HG03045 (cell line): ENCODE measurements around the gene CBFA2T3.
"Not testable (repeated sequence)": the region's sequence is repeated elsewhere in the genome, so short reads cannot be mapped to it uniquely, and the experiment has no call there.

Experiments used
- ATAC-seq: cut with Tn5 transposase; IDR thresholded peaks from one replicate; pipeline ENCODE4 v1.9.1; 2021; ENCODE audit warnings: mild to moderate bottlenecking, moderate library complexity; ENCODE audit not compliant: unreplicated experiment

CBFA2T3 gene

DNA sequence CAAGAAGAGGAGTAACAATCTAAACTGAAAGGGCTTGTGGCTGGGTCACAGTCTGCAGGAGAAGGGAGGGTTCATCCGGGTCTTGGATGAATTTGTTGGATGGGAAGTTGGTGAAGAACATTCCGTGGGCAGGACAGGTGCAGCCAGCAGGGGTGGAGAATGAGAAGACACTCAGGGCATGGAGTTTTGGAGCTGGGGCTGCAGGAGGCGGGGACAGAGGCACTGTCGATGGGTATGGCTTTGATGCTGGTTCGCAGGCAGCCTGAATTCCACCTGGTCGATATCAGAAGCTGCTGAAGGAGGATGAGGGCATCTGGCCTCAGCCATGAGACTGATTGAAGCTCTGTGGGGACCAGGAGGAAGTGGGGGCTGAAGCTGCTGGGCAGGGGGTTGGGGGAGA is 36.1 kb upstream of the CBFA2T3 start:
- no peak for ATAC-seq

GRCh38 chr16:89012622-89012995 is 35.6 kb upstream of the CBFA2T3 start:
- no peak for ATAC-seq

- no peak for ATAC-seq
Measured at GRCh38 chr16:89011909-89012621, 35.1 kb upstream of the CBFA2T3 start.

- no peak for ATAC-seq
Measured at GRCh38 chr16:89010210-89010925, 33.4 kb upstream of the CBFA2T3 start.

DNA sequence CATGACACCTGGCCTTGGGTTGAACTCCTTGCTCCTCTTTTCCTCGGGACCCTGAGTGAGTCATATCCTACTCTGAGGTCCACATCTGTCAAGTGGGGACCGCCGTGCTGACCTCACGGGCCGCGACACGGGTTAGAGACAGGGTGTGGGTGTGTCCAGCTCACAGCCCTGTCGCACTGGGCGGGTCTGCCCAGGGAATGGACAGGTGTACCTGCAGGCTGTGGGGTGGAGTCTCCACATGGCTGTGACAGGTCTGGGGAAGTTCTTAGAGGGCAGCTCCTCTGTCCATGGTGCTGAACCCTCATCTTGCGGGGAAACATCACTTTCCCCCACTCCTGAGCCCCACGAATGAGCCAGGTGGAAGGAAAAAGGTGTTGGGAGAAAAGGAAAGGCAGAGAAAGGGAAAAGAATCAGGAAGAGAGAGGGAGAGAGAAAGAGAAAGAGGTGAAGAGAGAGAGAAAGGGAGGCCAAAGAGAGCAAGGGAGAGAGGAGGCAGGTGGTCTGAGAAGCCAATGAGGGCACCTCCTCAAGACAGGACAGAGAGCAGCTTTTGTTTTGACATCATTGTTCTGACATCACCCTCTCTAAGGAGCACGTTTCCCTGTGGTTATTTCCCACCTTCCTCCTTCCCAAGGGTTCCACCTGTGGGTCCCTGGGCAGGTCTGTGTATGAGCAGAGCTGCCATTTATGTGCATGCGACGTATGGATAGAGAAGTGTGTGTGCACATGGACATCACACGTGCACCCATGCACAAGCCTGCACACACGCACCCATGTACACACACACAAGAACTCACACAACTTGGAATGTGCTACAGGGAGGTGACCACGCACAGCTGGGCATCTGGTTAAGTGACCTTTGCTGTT is 32.6 kb upstream of the CBFA2T3 start:
- ATAC-seq: no peak

DNA sequence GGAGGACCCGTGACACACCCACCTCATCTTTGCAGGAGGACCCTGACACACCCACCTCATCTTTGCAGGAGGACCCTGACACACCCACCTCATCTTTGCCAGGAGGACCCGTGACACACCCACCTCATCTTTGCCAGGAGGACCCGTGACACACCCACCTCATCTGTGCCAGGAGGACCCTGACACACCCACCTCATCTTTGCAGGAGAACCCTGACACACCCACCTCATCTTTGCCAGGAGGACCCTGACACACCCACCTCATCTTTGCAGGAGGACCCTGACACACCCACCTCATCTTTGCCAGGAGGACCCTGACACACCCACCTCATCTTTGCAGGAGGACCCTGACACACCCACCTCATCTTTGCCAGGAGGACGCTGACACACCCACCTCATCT is 31.8 kb upstream of the CBFA2T3 start:
- not testable (repeated sequence) for ATAC-seq

- no peak for ATAC-seq
Measured at GRCh38 chr16:89007371-89008249, 30.6 kb upstream of the CBFA2T3 start.

GRCh38 chr16:89006036-89006752 is 29.2 kb upstream of the CBFA2T3 start:
- no peak for ATAC-seq

DNA sequence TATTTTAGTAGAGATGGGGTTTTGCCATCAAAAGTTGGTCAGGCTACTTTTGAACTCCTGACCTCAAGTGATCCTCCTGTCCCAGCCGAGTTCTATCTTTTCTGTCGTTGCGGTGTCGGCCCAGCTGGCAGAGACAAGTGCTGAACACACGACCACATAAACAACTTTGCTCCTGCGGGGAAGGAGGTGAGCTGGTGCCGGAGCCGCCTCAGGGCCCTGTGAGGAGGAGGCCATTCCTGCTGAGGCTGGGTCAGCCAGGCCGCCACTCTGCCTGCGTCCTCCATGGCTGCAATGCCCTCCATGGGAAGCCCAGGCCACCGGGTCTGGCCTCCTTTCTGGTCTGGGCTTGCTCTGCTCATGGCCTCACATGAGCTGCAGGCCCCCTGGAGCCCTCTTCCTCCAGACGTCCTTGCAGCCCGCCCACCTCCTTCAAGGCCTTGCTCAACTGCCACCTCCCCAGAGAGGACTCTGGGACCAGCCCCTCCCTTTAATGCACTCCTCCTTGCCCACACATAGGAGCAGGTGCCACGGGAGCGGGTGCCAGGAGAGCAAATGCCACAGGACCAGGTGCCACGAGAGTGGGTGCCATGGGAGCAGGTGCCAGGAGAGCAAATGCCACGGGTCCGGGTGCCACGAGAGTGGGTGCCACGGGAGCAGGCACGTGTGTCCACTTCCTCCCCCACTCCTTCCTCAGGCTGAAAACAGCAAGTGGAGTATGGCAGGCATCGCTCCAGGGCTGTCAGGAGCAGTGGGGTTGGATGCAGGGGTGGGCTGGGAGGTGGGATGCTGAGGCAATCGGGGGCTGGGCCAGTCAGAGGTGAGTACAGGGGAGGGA is 28.4 kb upstream of the CBFA2T3 start:
- no peak for ATAC-seq

GRCh38 chr16:89004209-89004831 is 27.3 kb upstream of the CBFA2T3 start:
- ATAC-seq: no peak

- ATAC-seq: no peak
Measured at GRCh38 chr16:89003831-89004208, 26.8 kb upstream of the CBFA2T3 start.

DNA sequence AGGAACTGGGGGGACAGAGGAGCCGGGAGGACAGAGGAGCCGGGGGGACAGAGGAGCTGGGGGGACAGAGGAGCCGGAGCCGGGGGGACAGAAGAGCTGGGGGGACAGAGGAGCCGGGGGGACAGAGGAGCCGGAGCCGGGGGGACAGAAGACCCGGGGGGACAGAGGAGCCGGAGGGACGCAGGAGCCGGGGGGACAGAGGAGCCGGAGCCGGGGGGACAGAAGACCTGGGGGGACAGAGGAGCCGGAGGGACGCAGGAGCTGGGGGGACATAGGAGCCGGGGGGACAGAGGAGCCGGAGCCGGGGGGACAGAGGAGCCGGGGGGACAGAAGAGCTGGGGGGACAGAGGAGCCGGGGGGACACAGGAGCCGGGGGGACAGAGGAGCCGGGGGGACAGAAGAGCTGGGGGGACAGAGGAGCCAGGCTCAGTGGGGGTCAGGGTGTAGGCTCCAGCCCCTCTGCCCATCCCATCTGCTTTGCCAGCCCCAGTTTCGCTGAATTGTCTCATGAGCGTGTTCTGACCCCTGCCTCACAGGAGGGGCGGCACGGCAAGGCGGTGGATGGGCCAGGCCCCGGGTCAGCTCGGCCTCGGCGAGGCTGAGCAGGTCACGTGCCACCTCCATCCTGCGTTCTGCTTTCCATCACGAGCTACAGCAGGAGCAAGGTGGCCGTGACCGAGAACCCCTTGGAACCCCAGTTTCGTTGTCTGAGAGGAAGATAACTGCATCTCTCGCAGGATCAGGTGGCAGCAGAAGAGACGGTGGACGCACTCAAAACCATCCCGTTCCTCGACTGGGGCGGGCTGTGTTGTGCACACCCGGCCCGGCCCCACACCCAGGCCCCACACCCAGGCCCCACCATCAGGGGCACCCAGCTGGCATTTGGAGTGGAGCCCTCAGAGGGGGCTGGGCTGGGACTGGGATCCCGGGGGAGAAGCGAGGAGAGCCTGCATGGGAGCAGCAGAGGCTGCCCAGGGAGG is 26.1 kb upstream of the CBFA2T3 start:
- no peak for ATAC-seq

- not testable (repeated sequence) for ATAC-seq
Measured at GRCh38 chr16:89002081-89002480, 25.1 kb upstream of the CBFA2T3 start.

- ATAC-seq: no peak
Measured at GRCh38 chr16:89001117-89002027, 24.4 kb upstream of the CBFA2T3 start.

- no peak for ATAC-seq
Measured at GRCh38 chr16:89000207-89000959, 23.4 kb upstream of the CBFA2T3 start.
